Adrenal gland (tissue), 5 donors: ENCODE results near the gene SLC35D1.
"Not testable (repeated sequence)": the region's sequence is repeated elsewhere in the genome, so short reads cannot be mapped to it uniquely, and the experiment has no call there.

Experiments used
- POLR2A ChIP-seq, 2 donors: fragments of 450-650 bp; IDR thresholded peaks; one replicate each; pipeline ENCODE4 v1.6.1; 2017; ENCODE audit warnings: antibody characterized with exemption in 2 of 2, mild to moderate bottlenecking in 2 of 2, moderate library complexity in 1 of 2
- TF ChIP-seq, protein P1 (sequence below), 6 experiments: fragments of 450-650 bp in 4 of 6; fragments of 200-600 bp in 2 of 6; sonication (generic) in 1 of 6; IDR thresholded peaks; 1 replicate in 5 of 6; 2 replicates in 1 of 6; pipeline versions ENCODE4 v1.5.1 to v1.8.0; 2016 to 2021; ENCODE audit warnings: antibody characterized with exemption in 6 of 6, mild to moderate bottlenecking in 2 of 6, moderate library complexity in 1 of 6
- donor health status: DM: no; HTN: no; CAD: no.

DNA sequence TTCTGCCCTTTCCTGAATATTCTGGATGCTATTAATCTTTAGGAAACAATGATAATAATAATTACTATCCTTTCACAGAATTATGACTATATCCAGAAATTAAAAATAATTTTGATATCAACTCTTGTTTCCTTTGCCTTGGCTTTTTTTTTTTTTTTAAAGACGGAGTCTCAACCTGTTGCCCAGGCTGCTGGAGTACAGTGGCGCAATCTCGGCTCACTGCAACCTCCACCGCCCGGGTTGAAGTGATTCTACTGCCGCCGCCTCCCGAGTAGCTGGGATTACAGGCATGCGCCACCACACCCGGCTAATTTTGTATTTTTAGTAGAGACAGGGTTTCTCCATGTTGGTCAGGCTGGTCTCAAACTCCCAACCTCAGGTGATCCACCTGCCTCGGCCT lies 74.3 kb downstream of the SLC35D1 start:
- TF ChIP-seq, protein P1, sequence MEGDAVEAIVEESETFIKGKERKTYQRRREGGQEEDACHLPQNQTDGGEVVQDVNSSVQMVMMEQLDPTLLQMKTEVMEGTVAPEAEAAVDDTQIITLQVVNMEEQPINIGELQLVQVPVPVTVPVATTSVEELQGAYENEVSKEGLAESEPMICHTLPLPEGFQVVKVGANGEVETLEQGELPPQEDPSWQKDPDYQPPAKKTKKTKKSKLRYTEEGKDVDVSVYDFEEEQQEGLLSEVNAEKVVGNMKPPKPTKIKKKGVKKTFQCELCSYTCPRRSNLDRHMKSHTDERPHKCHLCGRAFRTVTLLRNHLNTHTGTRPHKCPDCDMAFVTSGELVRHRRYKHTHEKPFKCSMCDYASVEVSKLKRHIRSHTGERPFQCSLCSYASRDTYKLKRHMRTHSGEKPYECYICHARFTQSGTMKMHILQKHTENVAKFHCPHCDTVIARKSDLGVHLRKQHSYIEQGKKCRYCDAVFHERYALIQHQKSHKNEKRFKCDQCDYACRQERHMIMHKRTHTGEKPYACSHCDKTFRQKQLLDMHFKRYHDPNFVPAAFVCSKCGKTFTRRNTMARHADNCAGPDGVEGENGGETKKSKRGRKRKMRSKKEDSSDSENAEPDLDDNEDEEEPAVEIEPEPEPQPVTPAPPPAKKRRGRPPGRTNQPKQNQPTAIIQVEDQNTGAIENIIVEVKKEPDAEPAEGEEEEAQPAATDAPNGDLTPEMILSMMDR (IDR thresholded peaks at IDR 0.05): not testable (repeated sequence)
- TF ChIP-seq POLR2A (IDR thresholded peaks at IDR 0.05): not testable (repeated sequence)
